K562 (cell line): ENCODE data around the gene PPP1R10. TPM values are rescaled to one million over a fixed set of nuclear protein-coding genes. Genes with fewer than 3 reads are reported as not detected.
A peak's percentile ranks its signal among the peaks of the same experiment; 100 is the strongest.

Source experiments
- EP400 ChIP-seq: fragments of 450-650 bp; IDR thresholded peaks from 2 replicates; pipeline ENCODE4 v1.6.1; 2017; ENCODE audit warnings: antibody characterized with exemption, mild to moderate bottlenecking, moderate library complexity
- FOXJ2 ChIP-seq: fragments of 200-800 bp; sonication (Bioruptor generic); IDR thresholded peaks from 2 replicates; pipeline ENCODE4 v1.6.1; 2016; ENCODE audit warnings: missing genetic modification characterization, missing compliant biosample characterization
- MXI1 ChIP-seq: IDR thresholded peaks from 2 replicates; pipeline ENCODE4 v1.6.1; 2011; ENCODE audit warnings: low read depth, mild to moderate bottlenecking, improper control_type of control experiment, low read length
- POLR2AphosphoS5 ChIP-seq: IDR thresholded peaks from 2 replicates; pipeline ENCODE4 v1.6.1; 2011; ENCODE audit warnings: mild to moderate bottlenecking, low read depth, low read length, moderate library complexity; ENCODE audit not compliant: control insufficient read depth, insufficient read depth
- RBM22 ChIP-seq: fragments of 200-400 bp; formaldehyde crosslinking; IDR thresholded peaks from 2 replicates; pipeline ENCODE4 v1.6.1; 2018; ENCODE audit warnings: low read length, low read depth; ENCODE audit not compliant: poor library complexity, severe bottlenecking
- ZKSCAN1 ChIP-seq: fragments of 150-350 bp; IDR thresholded peaks from 2 replicates; pipeline ENCODE4 v1.6.1; 2016; ENCODE audit warnings: low read depth, low read length
- ZNF282 ChIP-seq: sonication (generic); formaldehyde crosslinking; IDR thresholded peaks from 2 replicates; pipeline ENCODE4 v1.8.1; 2023; ENCODE audit warnings: missing genetic modification reagents
- ZNF316 ChIP-seq: fragments of 450-650 bp; IDR thresholded peaks from 2 replicates; pipeline ENCODE4 v1.6.1; 2016
- polyA plus RNA-seq, 8 experiments: library from polyadenylated mRNA; depleted of rRNA in 4 of 8; stranded (reverse) in 5 of 8; unstranded in 3 of 8; fragments of >200 nt; fragmentation: Nextera tagmentation in 2 of 8; fragmentation: Illumina TruSeq in 1 of 8; extraction: Ambion mirVana in 2 of 8; extraction: Trizol in 1 of 8; gene quantifications; 2 replicates each; pipeline versions ENCODE4 v1.2.1 to v1.2.3, GENCODE V29; 2011 to 2014; ENCODE audit warnings: inconsistent platforms in 1 of 8, missing spikeins in 1 of 8
- total RNA-seq, 7 experiments: library from RNA; depleted of rRNA in 6 of 7; stranded (reverse); fragments of >200 nt in 6 of 7; fragmentation: Illumina TruSeq in 2 of 7; extraction: Trizol in 2 of 7; gene quantifications; 2 replicates each; pipeline versions ENCODE4 v1.2.1 to v1.2.3, GENCODE V29; 2011 to 2021; ENCODE audit warnings: low replicate concordance in 1 of 7
- TF ChIP-seq, protein P1 (sequence below): sonication (generic); formaldehyde crosslinking; IDR thresholded peaks from 2 replicates; pipeline ENCODE4 v1.8.1; 2023; ENCODE audit warnings: mild to moderate bottlenecking, missing genetic modification reagents
- TF ChIP-seq, protein P2 (sequence below): sonication (generic); formaldehyde crosslinking; IDR thresholded peaks from 2 replicates; pipeline ENCODE4 v1.8.0; 2022; ENCODE audit warnings: missing genetic modification reagents, mild to moderate bottlenecking, moderate library complexity, borderline replicate concordance
- TF ChIP-seq, protein P3 (sequence below): sonication (generic); formaldehyde crosslinking; IDR thresholded peaks from 2 replicates; pipeline ENCODE4 v1.8.1; 2023; ENCODE audit warnings: mild to moderate bottlenecking, missing genetic modification reagents
- TF ChIP-seq, protein P4 (sequence below): fragments of 250-450 bp; sonication (Bioruptor Pico); IDR thresholded peaks from 2 replicates; pipeline ENCODE4 v1.4.0; 2020; ENCODE audit warnings: mild to moderate bottlenecking
- TF ChIP-seq, protein P5 (sequence below): IDR thresholded peaks from 3 replicates; pipeline ENCODE4 v1.6.1; 2011; ENCODE audit warnings: borderline replicate concordance, mild to moderate bottlenecking, moderate library complexity; ENCODE audit not compliant: insufficient read length; ENCODE audit errors: extremely low read depth

PPP1R10 gene
- total and polyA plus RNA-seq, 9 of the 15 experiments (the other 6 are each of a cell fraction or from before 2014, with no cell fraction given), result 14.1 to 65.5 (median 32.6) TPM

DNA sequence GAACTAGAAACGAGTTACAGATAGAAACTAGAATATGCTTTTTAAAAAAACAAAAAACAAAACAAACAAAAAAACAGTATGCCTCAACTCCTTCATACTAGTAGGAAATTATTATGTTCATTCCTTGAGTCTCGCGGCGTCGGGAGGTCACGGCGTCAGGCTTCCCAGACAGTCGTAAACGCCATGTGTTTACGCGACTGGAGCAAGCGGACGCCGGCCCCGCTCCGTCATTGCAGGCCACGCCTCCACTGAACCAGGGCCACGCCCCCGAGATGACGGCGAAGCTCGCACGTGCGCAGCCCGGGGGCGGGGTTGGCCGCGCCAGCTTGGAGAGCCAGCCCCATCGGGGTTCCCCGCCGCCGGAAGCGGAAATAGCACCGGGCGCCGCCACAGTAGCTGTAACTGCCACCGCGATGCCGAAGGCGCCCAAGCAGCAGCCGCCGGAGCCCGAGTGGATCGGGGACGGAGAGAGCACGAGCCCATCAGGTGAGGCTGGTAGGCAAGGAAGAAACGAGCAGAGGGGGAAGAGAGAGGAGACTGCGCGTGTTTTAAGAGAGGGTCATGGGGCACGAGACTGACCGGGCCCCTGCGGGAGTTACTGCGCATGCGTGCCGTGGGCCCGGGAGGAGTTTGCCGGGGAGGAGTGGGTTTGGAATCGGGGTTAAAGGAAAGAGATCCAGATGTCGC, 45.8 kb downstream of the PPP1R10 start, which contains the start of gene ABCF1 (continued):
- TF ChIP-seq RBM22 (no peak), ZNF316 (peak; percentile 7; the same call in 1 of the 2 replicates), EP400 (peak; percentile 99), ZNF282 (CRISPR knock-in tag) (no peak), FOXJ2 (tag) (0 out of 2 replicates have a peak, but pooled peaks have one; percentile 72), MXI1 (peak; percentile 99), ZKSCAN1 (no peak), POLR2AphosphoS5 (peak; percentile 95)
- TF ChIP-seq, protein P1, sequence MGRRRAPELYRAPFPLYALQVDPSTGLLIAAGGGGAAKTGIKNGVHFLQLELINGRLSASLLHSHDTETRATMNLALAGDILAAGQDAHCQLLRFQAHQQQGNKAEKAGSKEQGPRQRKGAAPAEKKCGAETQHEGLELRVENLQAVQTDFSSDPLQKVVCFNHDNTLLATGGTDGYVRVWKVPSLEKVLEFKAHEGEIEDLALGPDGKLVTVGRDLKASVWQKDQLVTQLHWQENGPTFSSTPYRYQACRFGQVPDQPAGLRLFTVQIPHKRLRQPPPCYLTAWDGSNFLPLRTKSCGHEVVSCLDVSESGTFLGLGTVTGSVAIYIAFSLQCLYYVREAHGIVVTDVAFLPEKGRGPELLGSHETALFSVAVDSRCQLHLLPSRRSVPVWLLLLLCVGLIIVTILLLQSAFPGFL (CRISPR knock-in tag), result 0 out of 2 replicates have a peak, but pooled peaks have one; percentile 30
- TF ChIP-seq, protein P2, sequence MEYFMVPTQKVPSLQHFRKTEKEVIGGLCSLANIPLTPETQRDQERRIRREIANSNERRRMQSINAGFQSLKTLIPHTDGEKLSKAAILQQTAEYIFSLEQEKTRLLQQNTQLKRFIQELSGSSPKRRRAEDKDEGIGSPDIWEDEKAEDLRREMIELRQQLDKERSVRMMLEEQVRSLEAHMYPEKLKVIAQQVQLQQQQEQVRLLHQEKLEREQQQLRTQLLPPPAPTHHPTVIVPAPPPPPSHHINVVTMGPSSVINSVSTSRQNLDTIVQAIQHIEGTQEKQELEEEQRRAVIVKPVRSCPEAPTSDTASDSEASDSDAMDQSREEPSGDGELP (CRISPR knock-in tag), result peak; percentile 96
- TF ChIP-seq, protein P3, sequence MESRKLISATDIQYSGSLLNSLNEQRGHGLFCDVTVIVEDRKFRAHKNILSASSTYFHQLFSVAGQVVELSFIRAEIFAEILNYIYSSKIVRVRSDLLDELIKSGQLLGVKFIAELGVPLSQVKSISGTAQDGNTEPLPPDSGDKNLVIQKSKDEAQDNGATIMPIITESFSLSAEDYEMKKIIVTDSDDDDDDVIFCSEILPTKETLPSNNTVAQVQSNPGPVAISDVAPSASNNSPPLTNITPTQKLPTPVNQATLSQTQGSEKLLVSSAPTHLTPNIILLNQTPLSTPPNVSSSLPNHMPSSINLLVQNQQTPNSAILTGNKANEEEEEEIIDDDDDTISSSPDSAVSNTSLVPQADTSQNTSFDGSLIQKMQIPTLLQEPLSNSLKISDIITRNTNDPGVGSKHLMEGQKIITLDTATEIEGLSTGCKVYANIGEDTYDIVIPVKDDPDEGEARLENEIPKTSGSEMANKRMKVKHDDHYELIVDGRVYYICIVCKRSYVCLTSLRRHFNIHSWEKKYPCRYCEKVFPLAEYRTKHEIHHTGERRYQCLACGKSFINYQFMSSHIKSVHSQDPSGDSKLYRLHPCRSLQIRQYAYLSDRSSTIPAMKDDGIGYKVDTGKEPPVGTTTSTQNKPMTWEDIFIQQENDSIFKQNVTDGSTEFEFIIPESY, result peak; percentile 89
- TF ChIP-seq, protein P4, sequence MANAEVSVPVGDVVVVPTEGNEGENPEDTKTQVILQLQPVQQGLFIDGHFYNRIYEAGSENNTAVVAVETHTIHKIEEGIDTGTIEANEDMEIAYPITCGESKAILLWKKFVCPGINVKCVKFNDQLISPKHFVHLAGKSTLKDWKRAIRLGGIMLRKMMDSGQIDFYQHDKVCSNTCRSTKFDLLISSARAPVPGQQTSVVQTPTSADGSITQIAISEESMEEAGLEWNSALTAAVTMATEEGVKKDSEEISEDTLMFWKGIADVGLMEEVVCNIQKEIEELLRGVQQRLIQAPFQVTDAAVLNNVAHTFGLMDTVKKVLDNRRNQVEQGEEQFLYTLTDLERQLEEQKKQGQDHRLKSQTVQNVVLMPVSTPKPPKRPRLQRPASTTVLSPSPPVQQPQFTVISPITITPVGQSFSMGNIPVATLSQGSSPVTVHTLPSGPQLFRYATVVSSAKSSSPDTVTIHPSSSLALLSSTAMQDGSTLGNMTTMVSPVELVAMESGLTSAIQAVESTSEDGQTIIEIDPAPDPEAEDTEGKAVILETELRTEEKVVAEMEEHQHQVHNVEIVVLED (CRISPR knock-in tag), result peak; percentile 45
- TF ChIP-seq, protein P5, sequence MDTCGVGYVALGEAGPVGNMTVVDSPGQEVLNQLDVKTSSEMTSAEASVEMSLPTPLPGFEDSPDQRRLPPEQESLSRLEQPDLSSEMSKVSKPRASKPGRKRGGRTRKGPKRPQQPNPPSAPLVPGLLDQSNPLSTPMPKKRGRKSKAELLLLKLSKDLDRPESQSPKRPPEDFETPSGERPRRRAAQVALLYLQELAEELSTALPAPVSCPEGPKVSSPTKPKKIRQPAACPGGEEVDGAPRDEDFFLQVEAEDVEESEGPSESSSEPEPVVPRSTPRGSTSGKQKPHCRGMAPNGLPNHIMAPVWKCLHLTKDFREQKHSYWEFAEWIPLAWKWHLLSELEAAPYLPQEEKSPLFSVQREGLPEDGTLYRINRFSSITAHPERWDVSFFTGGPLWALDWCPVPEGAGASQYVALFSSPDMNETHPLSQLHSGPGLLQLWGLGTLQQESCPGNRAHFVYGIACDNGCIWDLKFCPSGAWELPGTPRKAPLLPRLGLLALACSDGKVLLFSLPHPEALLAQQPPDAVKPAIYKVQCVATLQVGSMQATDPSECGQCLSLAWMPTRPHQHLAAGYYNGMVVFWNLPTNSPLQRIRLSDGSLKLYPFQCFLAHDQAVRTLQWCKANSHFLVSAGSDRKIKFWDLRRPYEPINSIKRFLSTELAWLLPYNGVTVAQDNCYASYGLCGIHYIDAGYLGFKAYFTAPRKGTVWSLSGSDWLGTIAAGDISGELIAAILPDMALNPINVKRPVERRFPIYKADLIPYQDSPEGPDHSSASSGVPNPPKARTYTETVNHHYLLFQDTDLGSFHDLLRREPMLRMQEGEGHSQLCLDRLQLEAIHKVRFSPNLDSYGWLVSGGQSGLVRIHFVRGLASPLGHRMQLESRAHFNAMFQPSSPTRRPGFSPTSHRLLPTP, result no peak
